ENCODE results near the gene REXO5.

- TF ChIP-seq CTCF (IDR thresholded peaks at IDR 0.05; ENCODE audit: low read depth, low read length) (no peak), POLR2A (IDR thresholded peaks at IDR 0.05; ENCODE audit: extremely low read depth, insufficient read length) (no peak), MAX (IDR thresholded peaks at IDR 0.05; ENCODE audit: low read depth, low read length) (no peak), MYC (IDR thresholded peaks at IDR 0.05; ENCODE audit: low read depth, low read length) (no peak)
Measured at GRCh38 chr16:20768818-20769217, 37.5 kb upstream of the REXO5 start.
